HUES64 (cell line): ENCODE data around the gene ATG7.

Source experiments
- H3K27ac ChIP-seq: 2 replicates; pipeline ENCODE4 v1.7.0; 2013; ENCODE audit warnings: low read depth, low read length, inconsistent platforms
- H3K27me3 ChIP-seq: 2 replicates; pipeline ENCODE4 v1.6.1; 2013; ENCODE audit warnings: mild to moderate bottlenecking, low read length; ENCODE audit not compliant: insufficient read depth
- H3K36me3 ChIP-seq: 2 replicates; pipeline ENCODE4 v1.6.1; 2013; ENCODE audit warnings: mild to moderate bottlenecking, low read length; ENCODE audit not compliant: insufficient read depth
- H3K4me1 ChIP-seq: 2 replicates; pipeline ENCODE4 v1.6.1; 2013; ENCODE audit warnings: mild to moderate bottlenecking, low read length, moderate library complexity; ENCODE audit not compliant: insufficient read depth
- H3K4me3 ChIP-seq: 2 replicates; pipeline ENCODE4 v1.5.1; 2013; ENCODE audit warnings: mild to moderate bottlenecking, low read length, moderate library complexity
- H3K9ac ChIP-seq: 2 replicates; pipeline ENCODE4 v1.6.1; 2013; ENCODE audit warnings: mild to moderate bottlenecking, low read depth, low read length
- H3K9me3 ChIP-seq: 2 replicates; pipeline ENCODE4 v1.6.1; 2013; ENCODE audit warnings: low read depth, low read length; ENCODE audit not compliant: insufficient read depth
- WGBS: fragments of 150-250, 120-280 bp; methylation state at CpG from one replicate; pipeline ENCODE4 v1.1.7; 2013; ENCODE audit warnings: missing lambda C conversion rate; 5-methylcytosine and 5-hydroxymethylcytosine counted together

ATG7 gene

DNA sequence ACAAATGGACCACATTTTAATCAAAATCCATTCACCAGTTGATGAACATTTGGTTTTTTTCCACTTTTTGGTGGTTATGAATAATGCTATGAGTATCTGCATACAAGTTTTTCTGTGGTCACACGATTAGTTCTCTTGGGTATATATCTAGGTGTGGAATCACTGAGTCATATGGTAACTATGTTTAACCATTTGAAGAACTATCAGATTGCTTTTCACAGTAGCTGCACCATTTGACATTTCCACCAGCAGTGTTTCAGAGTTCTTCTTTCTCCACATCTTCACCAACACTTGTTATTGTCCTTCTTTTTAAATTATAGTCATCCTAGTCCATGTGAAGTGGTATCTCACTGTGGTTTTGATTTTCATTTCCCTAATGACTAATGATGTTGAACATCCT is 33.3 kb upstream of the ATG7 start:
- H3K4me3 ChIP-seq = no peak overlapping the region
- no peak overlapping the region for H3K27ac ChIP-seq
- WGBS = 85% methylated on average over 1 of the region's 1 CpG
- H3K4me1 ChIP-seq = 0 out of 2 replicates have a peak, but pooled peaks cover 3% of the 10 kb centered on the region
- no peaks in the 10 kb centered on the region for H3K9me3 ChIP-seq
- no peak overlapping the region for H3K9ac ChIP-seq
- H3K27me3 ChIP-seq = no peaks in the 10 kb centered on the region
- H3K36me3 ChIP-seq = no peaks in the 10 kb centered on the region

DNA sequence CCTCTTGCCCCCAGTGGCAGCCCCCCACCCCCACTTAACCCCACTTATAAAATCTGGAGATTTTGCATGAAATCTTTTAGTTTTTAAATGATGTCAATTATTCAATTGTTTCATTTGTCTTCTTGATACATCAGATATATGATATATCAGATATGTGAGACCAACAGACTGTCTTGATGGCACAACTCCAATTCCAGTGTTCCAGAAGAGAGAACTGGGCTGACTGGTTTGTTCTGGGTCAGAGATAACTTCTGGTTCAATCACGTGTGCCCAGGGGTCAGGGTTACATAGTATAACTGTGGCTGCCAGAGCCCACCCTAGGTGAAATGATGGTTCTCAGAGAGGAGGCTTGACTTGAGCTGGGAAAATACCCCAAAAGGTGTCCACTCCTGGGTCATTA is 32.4 kb upstream of the ATG7 start:
- 0 out of 2 replicates have a peak, but pooled peaks cover 3% of the 10 kb centered on the region for H3K4me1 ChIP-seq
- H3K9ac ChIP-seq = no peak overlapping the region
- no peaks in the 10 kb centered on the region for H3K9me3 ChIP-seq
- H3K36me3 ChIP-seq = no peaks in the 10 kb centered on the region
- H3K4me3 ChIP-seq = no peak overlapping the region
- H3K27me3 ChIP-seq = no peaks in the 10 kb centered on the region
- no peak overlapping the region for H3K27ac ChIP-seq
- WGBS = 74% methylated on average over 1 of the region's 1 CpG

DNA sequence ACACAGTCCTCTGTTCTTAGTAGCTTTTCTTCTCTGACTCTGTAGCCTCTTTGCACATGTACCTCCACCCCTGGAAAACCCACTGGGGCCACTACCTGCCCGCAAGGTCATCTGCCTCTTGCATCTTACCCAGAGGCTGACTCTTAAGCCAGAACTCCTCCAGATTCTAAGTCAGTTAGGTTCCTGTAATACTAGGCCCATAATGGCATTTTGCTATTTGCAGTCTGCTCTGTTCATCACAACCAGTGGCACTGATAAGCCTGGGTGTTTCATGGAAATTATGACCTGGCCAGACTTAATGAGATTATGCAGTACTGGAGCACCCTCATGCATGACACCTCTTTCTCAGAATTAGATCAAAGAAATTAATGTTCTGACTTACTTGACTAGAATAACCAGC is 31.7 kb upstream of the ATG7 start:
- 94% methylated on average over 1 of the region's 1 CpG for WGBS
- Histone ChIP-seq H3K4me3 (no peak overlapping the region), H3K4me1 (0 out of 2 replicates have a peak, but pooled peaks cover 3% of the 10 kb centered on the region), H3K27ac (no peak overlapping the region), H3K9ac (no peak overlapping the region), H3K36me3 (no peaks in the 10 kb centered on the region), H3K27me3 (no peaks in the 10 kb centered on the region), H3K9me3 (no peaks in the 10 kb centered on the region)

DNA sequence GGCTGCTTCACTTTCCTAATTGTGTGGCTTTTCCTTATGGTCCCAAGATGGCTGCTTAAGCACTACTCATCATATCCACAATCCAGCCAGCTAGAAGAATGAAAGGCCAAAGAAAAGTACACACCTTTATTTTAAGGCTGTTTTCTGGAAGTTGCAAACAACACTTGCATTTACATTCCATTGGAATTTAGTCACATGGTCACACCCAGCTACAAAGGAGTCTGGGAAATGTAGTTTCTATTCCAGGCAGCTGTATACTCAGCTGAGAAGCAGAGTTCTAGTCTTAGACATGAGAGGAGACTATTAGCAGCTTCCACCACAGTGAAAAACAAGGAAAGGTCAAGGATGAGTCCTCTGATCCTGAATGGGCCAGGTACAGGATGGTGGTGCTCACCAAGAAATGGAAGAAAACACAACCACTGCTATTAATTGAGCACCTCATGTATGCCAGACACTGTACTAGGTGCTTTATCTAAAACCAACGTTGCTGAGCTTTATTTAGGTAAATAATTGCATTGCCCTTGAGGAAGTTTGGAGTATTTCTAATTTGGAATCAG is 28.0 kb upstream of the ATG7 start:
- Histone ChIP-seq H3K9ac (no peak overlapping the region), H3K27me3 (no peaks in the 10 kb centered on the region), H3K27ac (no peak overlapping the region), H3K4me1 (no peaks in the 10 kb centered on the region), H3K9me3 (no peaks in the 10 kb centered on the region), H3K36me3 (no peaks in the 10 kb centered on the region), H3K4me3 (no peak overlapping the region)
- 83% methylated on average over 1 of the region's 1 CpG for WGBS

DNA sequence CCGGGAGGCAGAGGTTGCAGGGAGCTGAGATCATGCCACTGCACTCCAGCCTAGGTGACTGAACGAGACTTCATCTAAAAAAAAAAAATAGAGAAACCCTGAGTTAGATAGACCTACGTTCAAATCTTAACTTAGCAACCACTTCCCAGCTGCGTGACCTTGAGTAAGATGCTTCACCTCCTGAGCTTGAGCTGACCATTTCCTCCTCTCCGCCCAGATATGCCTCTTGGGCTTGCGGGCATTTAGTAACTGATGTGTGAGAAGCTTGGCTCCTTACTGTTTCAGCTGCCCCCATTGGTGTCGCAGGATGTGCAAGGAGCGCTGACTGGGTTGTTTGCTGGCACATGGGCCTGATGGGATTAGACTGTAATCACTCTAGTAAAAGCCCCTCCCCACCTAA is 26.9 kb upstream of the ATG7 start:
- Histone ChIP-seq H3K9me3 (no peaks in the 10 kb centered on the region), H3K27me3 (no peaks in the 10 kb centered on the region), H3K9ac (no peak overlapping the region), H3K4me1 (no peaks in the 10 kb centered on the region), H3K27ac (no peak overlapping the region), H3K36me3 (no peaks in the 10 kb centered on the region), H3K4me3 (no peak overlapping the region)
- WGBS = 96% methylated on average over 8 of the region's 8 CpGs

DNA sequence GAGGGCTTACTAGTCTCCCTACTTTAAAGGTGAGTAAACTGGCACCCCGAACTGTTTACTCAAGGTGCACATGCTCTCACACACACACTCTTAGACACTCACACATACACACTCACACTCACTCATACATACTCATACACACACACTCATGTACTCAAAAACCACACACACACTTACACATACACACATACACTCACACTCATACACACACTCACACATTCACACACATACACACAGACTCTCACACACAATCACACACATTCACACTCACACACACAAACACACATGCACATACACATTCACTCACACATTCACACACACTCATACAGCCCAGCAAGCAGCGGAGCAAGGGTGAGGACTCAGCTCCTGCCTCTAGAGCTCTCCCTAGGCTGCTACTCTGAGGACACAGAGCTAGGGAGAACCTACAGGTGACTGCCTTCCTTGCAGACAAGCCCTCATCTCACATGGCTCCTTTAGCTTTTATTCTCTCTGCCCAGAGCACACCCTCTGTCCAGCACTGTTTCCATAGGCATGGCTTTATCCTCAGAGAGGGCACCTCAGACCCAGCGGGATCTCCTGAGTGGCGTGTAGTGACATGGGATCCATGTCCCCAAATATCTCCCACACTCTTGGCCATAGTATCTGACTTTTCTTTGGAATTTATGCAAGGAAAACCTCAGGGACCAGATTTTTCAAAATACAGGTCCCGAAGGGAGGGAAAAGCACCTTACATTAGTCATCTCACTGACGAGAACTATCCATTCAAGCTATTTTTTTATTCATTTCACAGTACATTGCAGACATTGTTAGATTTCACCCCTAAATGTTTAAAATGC is 26.2 kb upstream of the ATG7 start:
- H3K9me3 ChIP-seq = no peaks in the 10 kb centered on the region
- no peak overlapping the region for H3K4me3 ChIP-seq
- WGBS = 92% methylated on average over 6 of the region's 6 CpGs
- no peaks in the 10 kb centered on the region for H3K27me3 ChIP-seq
- H3K4me1 ChIP-seq = no peaks in the 10 kb centered on the region
- H3K9ac ChIP-seq = no peak overlapping the region
- H3K36me3 ChIP-seq = no peaks in the 10 kb centered on the region
- H3K27ac ChIP-seq = no peak overlapping the region

DNA sequence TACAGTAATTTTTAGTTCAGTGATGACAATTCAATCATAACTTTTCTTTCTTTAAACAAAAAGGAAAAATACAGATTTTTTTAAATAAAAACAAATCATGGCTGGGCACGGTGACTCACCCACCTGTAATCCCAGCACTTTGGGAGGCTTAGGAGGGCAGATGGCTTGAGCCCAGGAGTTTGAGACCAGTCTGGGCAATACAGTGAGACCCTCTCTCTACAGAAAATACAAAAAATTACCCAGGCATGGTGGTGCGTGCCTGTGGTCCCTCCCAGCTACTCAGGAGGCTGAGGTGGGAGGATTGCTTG is 25.6 kb upstream of the ATG7 start:
- Histone ChIP-seq H3K9me3 (no peaks in the 10 kb centered on the region), H3K27me3 (no peaks in the 10 kb centered on the region), H3K4me3 (no peak overlapping the region), H3K27ac (no peak overlapping the region), H3K36me3 (no peaks in the 10 kb centered on the region), H3K4me1 (no peaks in the 10 kb centered on the region), H3K9ac (no peak overlapping the region)
- whole genome bisulfite sequencing = 91% methylated on average over 1 of the region's 2 CpGs

DNA sequence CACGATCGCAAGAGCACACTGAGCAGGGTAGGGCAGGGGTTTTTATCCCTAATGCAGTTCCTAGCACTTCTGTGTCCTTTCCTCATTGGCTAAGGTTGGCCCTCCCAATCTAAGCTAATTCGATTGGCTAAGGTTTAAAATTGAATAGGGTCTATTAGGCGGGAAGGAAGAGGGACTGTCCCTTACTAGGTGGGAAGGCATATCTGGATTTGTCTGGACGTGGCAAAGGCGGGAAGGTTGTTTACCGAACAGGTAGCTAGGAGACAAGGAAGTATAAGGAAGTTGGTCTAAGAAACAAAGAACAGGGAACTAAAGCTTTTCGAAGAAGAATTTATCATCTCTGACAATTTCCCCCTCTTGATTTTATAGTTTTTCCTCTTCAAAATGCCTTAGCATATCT is 24.8 kb upstream of the ATG7 start:
- Histone ChIP-seq H3K27ac (no peak overlapping the region), H3K4me1 (no peaks in the 10 kb centered on the region), H3K36me3 (no peaks in the 10 kb centered on the region), H3K27me3 (no peaks in the 10 kb centered on the region), H3K9me3 (no peaks in the 10 kb centered on the region), H3K4me3 (no peak overlapping the region), H3K9ac (no peak overlapping the region)
- WGBS = 94% methylated on average over 6 of the region's 8 CpGs

DNA sequence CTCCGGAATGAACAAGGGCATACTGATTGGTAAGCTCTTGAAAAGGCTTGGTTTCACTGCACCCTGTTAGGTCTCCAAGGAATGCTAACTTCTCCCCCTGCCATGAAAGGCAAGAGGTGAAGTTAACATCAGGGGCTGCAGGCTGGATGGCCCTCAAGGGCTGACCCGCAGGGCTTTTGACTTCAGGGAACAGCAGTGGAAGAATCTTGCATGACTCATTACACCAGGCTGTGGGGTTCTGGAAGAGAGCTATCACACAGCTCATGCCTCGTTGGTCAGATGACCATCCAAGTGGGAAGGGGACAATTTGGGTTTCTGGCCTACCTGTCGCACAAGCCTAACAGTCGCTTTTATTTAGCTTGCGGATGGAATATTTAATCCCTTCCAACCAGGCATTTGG is 23.6 kb upstream of the ATG7 start:
- H3K4me1 ChIP-seq = no peaks in the 10 kb centered on the region
- no peaks in the 10 kb centered on the region for H3K36me3 ChIP-seq
- no peak overlapping the region for H3K9ac ChIP-seq
- H3K4me3 ChIP-seq = no peak overlapping the region
- no peak overlapping the region for H3K27ac ChIP-seq
- 92% methylated on average over 6 of the region's 6 CpGs for WGBS
- no peaks in the 10 kb centered on the region for H3K27me3 ChIP-seq
- H3K9me3 ChIP-seq = no peaks in the 10 kb centered on the region

DNA sequence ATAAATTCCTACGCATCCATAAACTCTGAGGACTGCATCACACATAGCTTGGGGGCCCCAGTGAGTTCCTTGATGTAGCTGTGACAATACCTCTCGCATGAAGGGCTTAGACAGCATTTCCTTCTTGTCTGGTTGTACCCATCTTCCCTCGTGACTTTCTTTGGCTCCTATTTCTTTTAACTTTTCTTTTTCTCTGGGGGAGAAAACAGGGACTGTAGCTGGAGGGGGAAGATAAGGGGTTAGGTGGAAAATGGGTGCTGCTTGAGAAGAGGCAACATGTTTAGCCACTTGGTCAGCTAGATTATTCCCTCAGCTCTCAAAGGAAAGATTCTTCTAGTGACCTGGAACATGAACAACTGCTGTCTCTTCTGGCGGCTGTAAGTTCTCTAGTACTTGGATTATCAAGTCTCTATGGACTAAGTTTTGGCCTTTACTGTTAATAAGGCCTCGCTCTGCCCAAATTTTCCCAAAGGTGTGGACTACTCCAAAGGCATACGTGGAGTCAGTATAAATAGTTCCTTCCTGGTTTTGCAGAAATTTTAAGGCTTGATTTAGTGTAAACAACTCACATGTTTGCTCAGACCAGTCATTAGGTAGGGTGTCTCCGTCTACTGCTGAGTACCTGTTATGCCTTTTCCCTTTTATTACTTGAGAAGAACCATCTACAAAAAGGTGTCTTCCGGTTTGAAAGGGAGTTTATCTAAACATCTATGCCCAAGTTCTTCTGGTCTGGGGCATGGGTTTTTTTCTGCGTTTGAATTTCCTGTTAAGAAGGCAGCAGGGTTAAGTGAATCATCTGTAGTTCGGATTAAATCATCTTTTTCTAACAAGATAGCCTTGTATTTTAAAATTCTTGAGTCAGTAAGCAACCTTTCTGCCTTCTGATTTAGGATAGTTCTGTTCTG is 21.0 kb upstream of the ATG7 start:
- 82% methylated on average over 9 of the region's 10 CpGs for WGBS
- Histone ChIP-seq H3K27me3 (no peaks in the 10 kb centered on the region), H3K9ac (no peak overlapping the region), H3K9me3 (no peaks in the 10 kb centered on the region), H3K36me3 (no peaks in the 10 kb centered on the region), H3K4me3 (no peak overlapping the region), H3K27ac (no peak overlapping the region), H3K4me1 (no peaks in the 10 kb centered on the region)

DNA sequence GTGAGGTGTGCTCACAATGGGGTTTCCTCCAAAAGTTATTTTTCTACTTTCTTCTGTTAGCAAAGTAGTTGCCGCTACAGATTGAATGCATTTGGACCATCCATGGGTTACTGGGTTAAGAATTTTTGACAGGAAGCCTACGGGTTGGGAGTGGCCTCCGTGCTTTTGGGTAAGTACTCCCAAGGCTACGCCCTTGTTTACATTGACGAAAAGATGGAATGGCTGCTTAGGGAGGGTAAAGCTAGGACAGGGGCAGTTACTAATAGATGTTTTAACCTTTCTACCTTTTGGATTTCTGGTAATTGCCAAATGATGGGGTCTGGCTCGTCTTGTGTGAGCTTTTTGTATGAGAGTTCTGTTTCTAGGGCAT is 20.4 kb upstream of the ATG7 start:
- Histone ChIP-seq H3K27me3 (no peaks in the 10 kb centered on the region), H3K27ac (no peak overlapping the region), H3K9ac (no peak overlapping the region), H3K4me1 (no peaks in the 10 kb centered on the region), H3K9me3 (no peaks in the 10 kb centered on the region), H3K36me3 (no peaks in the 10 kb centered on the region), H3K4me3 (no peak overlapping the region)
- 88% methylated on average over 6 of the region's 6 CpGs for WGBS
